GM23338 (cell line): ENCODE data around the gene CDK17.

ENCODE experiments used
- CREB1 ChIP-seq: fragments of 250-450 bp; sonication (Bioruptor Pico); IDR thresholded peaks from 2 replicates; pipeline ENCODE4 v1.5.0; 2020; ENCODE audit warnings: low read depth, mild to moderate bottlenecking, moderate library complexity
- EZH2 ChIP-seq: fragments of 200-600 bp; sonication (generic); IDR thresholded peaks from one replicate; pipeline ENCODE4 v1.8.0; 2017; ENCODE audit warnings: antibody characterized with exemption, mild to moderate bottlenecking, low read depth; ENCODE audit not compliant: unreplicated experiment
- EZH2phosphoT487 ChIP-seq: fragments of 200-600 bp; sonication (generic); IDR thresholded peaks from one replicate; pipeline ENCODE4 v1.8.1; 2018; ENCODE audit warnings: antibody characterized with exemption; ENCODE audit not compliant: unreplicated experiment
- JUNB ChIP-seq: IDR thresholded peaks from one replicate; pipeline ENCODE4 v1.6.1; 2016; ENCODE audit warnings: antibody characterized with exemption; ENCODE audit not compliant: unreplicated experiment
- NANOG ChIP-seq: IDR thresholded peaks from 2 replicates; pipeline ENCODE4 v1.6.1; 2016; ENCODE audit warnings: antibody characterized with exemption, borderline replicate concordance
- POLR2AphosphoS5 ChIP-seq: IDR thresholded peaks from 2 replicates; pipeline ENCODE4 v1.6.1; 2016; ENCODE audit warnings: antibody characterized with exemption, low read depth
- STAT1 ChIP-seq: IDR thresholded peaks from one replicate; pipeline ENCODE4 v1.6.1; 2016; ENCODE audit warnings: antibody characterized with exemption; ENCODE audit not compliant: unreplicated experiment
- ZNF114 ChIP-seq: fragments of 250-450 bp; sonication (Bioruptor Pico); IDR thresholded peaks from 2 replicates; pipeline ENCODE4 v1.5.0; 2020; ENCODE audit warnings: mild to moderate bottlenecking, moderate library complexity
- TF ChIP-seq, protein P1 (sequence below), 2 experiments: fragments of 200-600 bp in 1 of 2; sonication (generic) in 1 of 2; conservative IDR thresholded peaks; 2 replicates each; pipeline versions ENCODE4 v1.5.1 to v1.6.1; 2016 to 2017; ENCODE audit warnings: antibody characterized with exemption in 2 of 2, low read depth in 2 of 2, mild to moderate bottlenecking in 2 of 2, moderate library complexity in 1 of 2
- TF ChIP-seq, protein P2 (sequence below): IDR thresholded peaks from one replicate; pipeline ENCODE4 v1.6.1; 2018; ENCODE audit warnings: antibody characterized with exemption; ENCODE audit not compliant: unreplicated experiment
- TF ChIP-seq, protein P3 (sequence below): IDR thresholded peaks from 2 replicates; pipeline ENCODE4 v1.6.1; 2016; ENCODE audit warnings: antibody characterized with exemption

DNA sequence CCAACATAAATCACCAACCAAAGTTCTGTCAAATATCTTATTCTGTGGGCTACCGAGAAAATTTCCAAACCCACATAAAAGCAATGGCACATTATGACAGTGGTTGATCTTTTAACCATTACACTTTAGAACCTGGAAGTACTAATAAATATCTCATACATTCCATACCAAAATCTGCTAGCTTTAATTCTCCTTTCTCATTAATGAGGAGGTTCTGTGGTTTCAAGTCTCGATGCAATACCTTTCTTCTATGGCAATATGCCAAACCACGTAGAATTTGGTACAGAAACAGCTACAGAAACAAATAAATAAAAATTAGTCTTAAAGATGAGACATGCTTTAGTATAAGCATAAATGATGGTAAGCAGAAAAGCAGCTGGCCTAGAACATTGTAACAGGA, 105.4 kb downstream of the CDK17 start:
- TF ChIP-seq EZH2phosphoT487 = no peak
- TF ChIP-seq, protein P1, sequence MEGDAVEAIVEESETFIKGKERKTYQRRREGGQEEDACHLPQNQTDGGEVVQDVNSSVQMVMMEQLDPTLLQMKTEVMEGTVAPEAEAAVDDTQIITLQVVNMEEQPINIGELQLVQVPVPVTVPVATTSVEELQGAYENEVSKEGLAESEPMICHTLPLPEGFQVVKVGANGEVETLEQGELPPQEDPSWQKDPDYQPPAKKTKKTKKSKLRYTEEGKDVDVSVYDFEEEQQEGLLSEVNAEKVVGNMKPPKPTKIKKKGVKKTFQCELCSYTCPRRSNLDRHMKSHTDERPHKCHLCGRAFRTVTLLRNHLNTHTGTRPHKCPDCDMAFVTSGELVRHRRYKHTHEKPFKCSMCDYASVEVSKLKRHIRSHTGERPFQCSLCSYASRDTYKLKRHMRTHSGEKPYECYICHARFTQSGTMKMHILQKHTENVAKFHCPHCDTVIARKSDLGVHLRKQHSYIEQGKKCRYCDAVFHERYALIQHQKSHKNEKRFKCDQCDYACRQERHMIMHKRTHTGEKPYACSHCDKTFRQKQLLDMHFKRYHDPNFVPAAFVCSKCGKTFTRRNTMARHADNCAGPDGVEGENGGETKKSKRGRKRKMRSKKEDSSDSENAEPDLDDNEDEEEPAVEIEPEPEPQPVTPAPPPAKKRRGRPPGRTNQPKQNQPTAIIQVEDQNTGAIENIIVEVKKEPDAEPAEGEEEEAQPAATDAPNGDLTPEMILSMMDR (conservative IDR thresholded peaks at IDR 0.05; ENCODE audit: low read depth in 2 of 2) = no peak
- TF ChIP-seq EZH2 = no peak
- TF ChIP-seq, protein P2, sequence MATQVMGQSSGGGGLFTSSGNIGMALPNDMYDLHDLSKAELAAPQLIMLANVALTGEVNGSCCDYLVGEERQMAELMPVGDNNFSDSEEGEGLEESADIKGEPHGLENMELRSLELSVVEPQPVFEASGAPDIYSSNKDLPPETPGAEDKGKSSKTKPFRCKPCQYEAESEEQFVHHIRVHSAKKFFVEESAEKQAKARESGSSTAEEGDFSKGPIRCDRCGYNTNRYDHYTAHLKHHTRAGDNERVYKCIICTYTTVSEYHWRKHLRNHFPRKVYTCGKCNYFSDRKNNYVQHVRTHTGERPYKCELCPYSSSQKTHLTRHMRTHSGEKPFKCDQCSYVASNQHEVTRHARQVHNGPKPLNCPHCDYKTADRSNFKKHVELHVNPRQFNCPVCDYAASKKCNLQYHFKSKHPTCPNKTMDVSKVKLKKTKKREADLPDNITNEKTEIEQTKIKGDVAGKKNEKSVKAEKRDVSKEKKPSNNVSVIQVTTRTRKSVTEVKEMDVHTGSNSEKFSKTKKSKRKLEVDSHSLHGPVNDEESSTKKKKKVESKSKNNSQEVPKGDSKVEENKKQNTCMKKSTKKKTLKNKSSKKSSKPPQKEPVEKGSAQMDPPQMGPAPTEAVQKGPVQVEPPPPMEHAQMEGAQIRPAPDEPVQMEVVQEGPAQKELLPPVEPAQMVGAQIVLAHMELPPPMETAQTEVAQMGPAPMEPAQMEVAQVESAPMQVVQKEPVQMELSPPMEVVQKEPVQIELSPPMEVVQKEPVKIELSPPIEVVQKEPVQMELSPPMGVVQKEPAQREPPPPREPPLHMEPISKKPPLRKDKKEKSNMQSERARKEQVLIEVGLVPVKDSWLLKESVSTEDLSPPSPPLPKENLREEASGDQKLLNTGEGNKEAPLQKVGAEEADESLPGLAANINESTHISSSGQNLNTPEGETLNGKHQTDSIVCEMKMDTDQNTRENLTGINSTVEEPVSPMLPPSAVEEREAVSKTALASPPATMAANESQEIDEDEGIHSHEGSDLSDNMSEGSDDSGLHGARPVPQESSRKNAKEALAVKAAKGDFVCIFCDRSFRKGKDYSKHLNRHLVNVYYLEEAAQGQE = no peak
- TF ChIP-seq CREB1 (CRISPR knock-in tag) = no peak
- TF ChIP-seq POLR2AphosphoS5 = no peak
- no peak for TF ChIP-seq STAT1
- TF ChIP-seq ZNF114 (CRISPR knock-in tag) = no peak
- TF ChIP-seq JUNB = no peak
- no peak for TF ChIP-seq NANOG
- TF ChIP-seq, protein P3, sequence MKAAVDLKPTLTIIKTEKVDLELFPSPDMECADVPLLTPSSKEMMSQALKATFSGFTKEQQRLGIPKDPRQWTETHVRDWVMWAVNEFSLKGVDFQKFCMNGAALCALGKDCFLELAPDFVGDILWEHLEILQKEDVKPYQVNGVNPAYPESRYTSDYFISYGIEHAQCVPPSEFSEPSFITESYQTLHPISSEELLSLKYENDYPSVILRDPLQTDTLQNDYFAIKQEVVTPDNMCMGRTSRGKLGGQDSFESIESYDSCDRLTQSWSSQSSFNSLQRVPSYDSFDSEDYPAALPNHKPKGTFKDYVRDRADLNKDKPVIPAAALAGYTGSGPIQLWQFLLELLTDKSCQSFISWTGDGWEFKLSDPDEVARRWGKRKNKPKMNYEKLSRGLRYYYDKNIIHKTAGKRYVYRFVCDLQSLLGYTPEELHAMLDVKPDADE = no peak
